Tongue (tissue), 2 donors: Measurements from ENCODE around the gene FAM181B. TPM values are rescaled to one million over a fixed set of nuclear protein-coding genes. Genes with fewer than 3 reads are reported as not detected.

Source experiments
- DNase-seq: peaks from one replicate; pipeline ENCODE4 v3.0.0-alpha.2; 2015
- total RNA-seq: library from RNA; depleted of rRNA; stranded (reverse); fragments of >200 nt; gene quantifications from one replicate; pipeline ENCODE4 v1.2.3, GENCODE V29; 2014

Gene FAM181B
- 1.9 TPM for total RNA-seq

- peak; percentile 78 for DNase-seq
These were observed at the start of gene FAM181B for GRCh38 chr11:82733444-82734119. TSS of gene FAM181B (minus strand) at chr11:82733864. CDS start at chr11:82733729, 135 bp downstream.

- DNase-seq: no peak
These were observed 49.2 kb upstream of the FAM181B start for GRCh38 chr11:82782825-82783374.

- no peak for DNase-seq
These were observed 45.1 kb upstream of the FAM181B start for GRCh38 chr11:82778776-82779175.

GRCh38 chr11:82776377-82776776 lies 42.7 kb upstream of the FAM181B start:
- no peak for DNase-seq

- DNase-seq: no peak
These were observed 42.2 kb upstream of the FAM181B start for GRCh38 chr11:82775736-82776346.

GRCh38 chr11:82775218-82775617 lies 41.6 kb upstream of the FAM181B start:
- DNase-seq: no peak

GRCh38 chr11:82771781-82772180 lies 38.1 kb upstream of the FAM181B start:
- peak; percentile 5 for DNase-seq

GRCh38 chr11:82767123-82767522 lies 33.5 kb upstream of the FAM181B start:
- no peak for DNase-seq

- DNase-seq: no peak
These were observed 31.9 kb upstream of the FAM181B start for GRCh38 chr11:82765466-82766034.

GRCh38 chr11:82763167-82763566 lies 29.5 kb upstream of the FAM181B start:
- DNase-seq: no peak

GRCh38 chr11:82759649-82760048 lies 26.0 kb upstream of the FAM181B start:
- no peak for DNase-seq

- no peak for DNase-seq
These were observed 24.1 kb upstream of the FAM181B start for GRCh38 chr11:82757660-82758357.

- peak; percentile 14 for DNase-seq
These were observed 23.3 kb upstream of the FAM181B start for GRCh38 chr11:82756765-82757639.

- no peak for DNase-seq
These were observed 20.7 kb upstream of the FAM181B start for GRCh38 chr11:82754410-82754809.

- no peak for DNase-seq
These were observed 20.3 kb upstream of the FAM181B start for GRCh38 chr11:82753921-82754320.

- no peak for DNase-seq
These were observed 19.1 kb upstream of the FAM181B start for GRCh38 chr11:82752801-82753200.

- DNase-seq: no peak
These were observed 17.0 kb upstream of the FAM181B start for GRCh38 chr11:82750643-82751139.

GRCh38 chr11:82747471-82747870 lies 13.8 kb upstream of the FAM181B start:
- DNase-seq: no peak

- no peak for DNase-seq
These were observed 4.4 kb upstream of the FAM181B start for GRCh38 chr11:82738091-82738490.

GRCh38 chr11:82734120-82734479 lies 436 bp upstream of the FAM181B start:
- no peak for DNase-seq

- DNase-seq: peak; percentile 25
These were observed 775 bp downstream of the FAM181B start for GRCh38 chr11:82732734-82733443.
